ENCODE measurements around the gene UGT2B17. TPM values are rescaled to one million over a fixed set of nuclear protein-coding genes. Genes with fewer than 3 reads are reported as not detected.

UGT2B17 gene
- total and polyA plus RNA-seq, 2 of the 13 experiments (the other 11 are each of a cell fraction or from before 2014, with no cell fraction given), result not detected

- TF ChIP-seq ZBTB40 (IDR thresholded peaks at IDR 0.05) (no peak), ZBTB40 (CRISPR knock-in tag; IDR thresholded peaks at IDR 0.05) (no peak), ZNF792 (CRISPR knock-in tag; IDR thresholded peaks at IDR 0.05) (no peak), RCOR2 (CRISPR knock-in tag; IDR thresholded peaks at IDR 0.05) (0 out of 2 replicates have a peak, but pooled peaks have one; percentile 40), BRD4 (CRISPR knock-in tag; IDR thresholded peaks at IDR 0.05) (no peak), TCF7 (IDR thresholded peaks at IDR 0.05; ENCODE audit: low read depth) (no peak), ELF3 (CRISPR knock-in tag; IDR thresholded peaks at IDR 0.05) (peak; percentile 37; the same call in 1 of the 2 replicates), ZBTB1 (CRISPR knock-in tag; IDR thresholded peaks at IDR 0.05; ENCODE audit: borderline replicate concordance) (no peak), PBX3 (CRISPR knock-in tag; IDR thresholded peaks at IDR 0.05; ENCODE audit: borderline replicate concordance) (no peak), ARID2 (CRISPR knock-in tag; IDR thresholded peaks at IDR 0.05; ENCODE audit: borderline replicate concordance) (no peak), ZNF788 (CRISPR knock-in tag; IDR thresholded peaks at IDR 0.05; ENCODE audit: borderline replicate concordance) (no peak), GMEB1 (CRISPR knock-in tag; IDR thresholded peaks at IDR 0.05; ENCODE audit: borderline replicate concordance) (no peak), PITX1 (CRISPR knock-in tag; IDR thresholded peaks at IDR 0.05) (no peak), ERF (CRISPR knock-in tag; IDR thresholded peaks at IDR 0.05) (0 out of 2 replicates have a peak, but pooled peaks have one; percentile 39), ZNF280D (CRISPR knock-in tag; IDR thresholded peaks at IDR 0.05) (no peak)
These were observed 77.6 kb downstream of the UGT2B17 start (continued) for GRCh38 chr4:68498413-68499007.

Data from HepG2 (cell line).